NCI-H82 (cell line): ENCODE results near the gene APPL2.
"Not testable (repeated sequence)": the region's sequence is repeated elsewhere in the genome, so short reads cannot be mapped to it uniquely, and the experiment has no call there.

ENCODE experiments used
- DNase-seq: peaks from one replicate; lab custom pipeline; 2025; lab: John Stamatoyannopoulos, UW

The APPL2 gene

GRCh38 chr12:105194947-105195346 lies 41.0 kb downstream of the APPL2 start:
- no peak for DNase-seq

- peak; percentile 88 for DNase-seq
Measured at GRCh38 chr12:105192624-105193225, 43.2 kb downstream of the APPL2 start.

- no peak for DNase-seq
Measured at GRCh38 chr12:105190530-105190929, 45.4 kb downstream of the APPL2 start.

GRCh38 chr12:105189293-105189692 lies 46.7 kb downstream of the APPL2 start:
- DNase-seq: no peak

- DNase-seq: not testable (repeated sequence)
Measured at GRCh38 chr12:105183976-105184375, 52.0 kb downstream of the APPL2 start.

- DNase-seq: not testable (repeated sequence)
Measured at GRCh38 chr12:105183406-105183805, 52.6 kb downstream of the APPL2 start.

- DNase-seq: not testable (repeated sequence)
Measured at GRCh38 chr12:105179114-105179513, 56.9 kb downstream of the APPL2 start.

GRCh38 chr12:105177208-105177607 lies 58.8 kb downstream of the APPL2 start:
- no peak for DNase-seq

- no peak for DNase-seq
Measured at GRCh38 chr12:105175397-105175990, 60.5 kb downstream of the APPL2 start.

- no peak for DNase-seq
Measured at GRCh38 chr12:105171691-105172436, 64.1 kb downstream of the APPL2 start.

- no peak for DNase-seq
Measured at GRCh38 chr12:105170139-105170538, 65.8 kb downstream of the APPL2 start.

GRCh38 chr12:105168006-105168405 lies 68.0 kb downstream of the APPL2 start:
- no peak for DNase-seq

GRCh38 chr12:105167346-105167745 lies 68.6 kb downstream of the APPL2 start:
- DNase-seq: no peak

GRCh38 chr12:105166736-105167135 lies 69.2 kb downstream of the APPL2 start:
- DNase-seq: no peak

GRCh38 chr12:105164068-105164467 lies 71.9 kb downstream of the APPL2 start:
- DNase-seq: no peak

- DNase-seq: no peak
Measured at GRCh38 chr12:105162174-105162573, 73.8 kb downstream of the APPL2 start.

GRCh38 chr12:105158876-105159275 lies 77.1 kb downstream of the APPL2 start:
- peak; percentile 80 for DNase-seq

- DNase-seq: no peak
Measured at GRCh38 chr12:105157606-105158005, 78.4 kb downstream of the APPL2 start.

GRCh38 chr12:105156260-105156659 lies 79.7 kb downstream of the APPL2 start:
- no peak for DNase-seq

- no peak for DNase-seq
Measured at GRCh38 chr12:105142259-105142658, 93.7 kb downstream of the APPL2 start.

GRCh38 chr12:105141320-105141922 lies 94.6 kb downstream of the APPL2 start:
- no peak for DNase-seq

- DNase-seq: no peak
Measured at GRCh38 chr12:105138248-105138647, 97.7 kb downstream of the APPL2 start.
